NCI-H1092 treated with DMSO at 0.1 percent for 48 hours (cell line): Measurements from ENCODE around the gene ACKR3.
A peak's percentile ranks its signal among the peaks of the same experiment; 100 is the strongest.

Experiments
- DNase-seq: peaks from one replicate; lab custom pipeline; 2025; lab: John Stamatoyannopoulos, UW

The ACKR3 gene

DNA sequence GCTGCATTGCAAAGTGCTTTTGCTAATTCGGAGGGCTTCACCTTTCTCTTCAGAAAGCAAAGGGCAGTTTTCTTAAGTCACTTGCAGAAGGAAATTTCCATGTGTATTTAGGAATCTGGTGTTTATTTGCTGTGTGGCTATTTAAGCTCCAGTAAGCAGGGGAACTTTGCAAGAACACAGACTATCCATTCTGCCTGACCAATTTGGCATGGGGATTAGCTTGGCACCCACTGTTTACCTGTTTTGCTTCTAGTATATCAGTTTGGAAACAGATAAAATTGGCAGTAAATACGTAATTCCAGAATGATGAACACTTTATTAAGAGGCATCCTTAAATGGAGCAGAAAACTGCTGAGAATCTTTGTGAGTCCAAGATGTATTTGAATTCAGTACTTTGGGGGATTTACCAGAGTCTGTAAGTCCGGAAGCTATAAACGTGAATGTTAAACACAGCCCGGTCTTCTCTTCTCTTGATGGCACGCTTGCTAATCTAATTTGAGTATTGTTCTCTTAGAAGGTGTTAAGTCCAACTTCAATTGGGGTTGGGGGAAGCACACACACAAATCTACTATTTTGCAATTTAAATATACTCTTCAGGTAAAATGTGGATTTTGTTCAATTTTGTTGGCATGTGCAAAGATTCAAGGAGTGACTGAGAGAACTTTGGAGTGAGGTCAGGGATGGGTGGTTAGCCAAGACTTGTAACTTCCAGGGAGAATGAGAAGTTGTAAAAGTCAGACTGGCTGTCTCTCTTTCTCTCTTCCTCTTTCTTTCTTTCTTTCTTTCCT, 650 bp downstream of the ACKR3 start:
- no peak for DNase-seq

DNA sequence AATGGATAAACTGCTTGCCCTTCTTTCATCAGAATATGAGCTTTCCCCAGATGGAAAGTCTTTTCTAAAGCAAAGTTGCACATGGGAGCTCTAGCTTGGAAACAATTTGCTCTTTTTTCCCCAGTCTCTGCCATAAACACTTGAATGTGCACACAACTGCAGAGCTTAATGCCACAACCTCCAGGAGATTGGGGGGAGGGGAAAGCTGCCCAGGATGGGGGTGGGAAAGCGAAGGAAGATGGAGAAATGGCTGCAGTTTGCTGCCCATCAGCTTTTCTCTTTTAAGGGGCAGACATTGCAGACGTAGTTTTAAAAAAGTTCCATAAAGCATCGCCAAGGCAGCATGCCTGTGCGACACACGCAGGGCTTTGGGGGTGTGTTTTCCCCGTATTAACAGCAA, 1.5 kb downstream of the ACKR3 start:
- DNase-seq: no peak

DNA sequence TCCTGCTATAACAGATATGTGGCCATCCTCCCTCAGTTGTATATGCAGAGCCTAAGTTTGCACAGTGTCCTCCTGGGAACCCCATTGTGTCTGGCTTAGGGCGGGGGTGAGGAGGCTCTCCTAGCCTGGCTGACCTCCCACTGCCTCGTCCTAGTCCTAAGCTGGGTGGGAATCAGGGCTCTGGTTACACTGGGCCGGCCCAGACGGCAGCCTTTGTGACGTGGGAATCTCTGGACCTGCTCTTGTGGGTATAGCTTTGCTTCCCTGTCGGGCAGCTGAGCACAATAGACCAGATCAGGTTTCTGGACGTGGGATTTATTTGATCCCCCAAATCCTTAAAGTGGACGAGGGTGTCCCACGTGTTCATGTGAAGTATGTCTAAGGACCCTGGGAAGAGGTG, 2.9 kb downstream of the ACKR3 start:
- no peak for DNase-seq

DNA sequence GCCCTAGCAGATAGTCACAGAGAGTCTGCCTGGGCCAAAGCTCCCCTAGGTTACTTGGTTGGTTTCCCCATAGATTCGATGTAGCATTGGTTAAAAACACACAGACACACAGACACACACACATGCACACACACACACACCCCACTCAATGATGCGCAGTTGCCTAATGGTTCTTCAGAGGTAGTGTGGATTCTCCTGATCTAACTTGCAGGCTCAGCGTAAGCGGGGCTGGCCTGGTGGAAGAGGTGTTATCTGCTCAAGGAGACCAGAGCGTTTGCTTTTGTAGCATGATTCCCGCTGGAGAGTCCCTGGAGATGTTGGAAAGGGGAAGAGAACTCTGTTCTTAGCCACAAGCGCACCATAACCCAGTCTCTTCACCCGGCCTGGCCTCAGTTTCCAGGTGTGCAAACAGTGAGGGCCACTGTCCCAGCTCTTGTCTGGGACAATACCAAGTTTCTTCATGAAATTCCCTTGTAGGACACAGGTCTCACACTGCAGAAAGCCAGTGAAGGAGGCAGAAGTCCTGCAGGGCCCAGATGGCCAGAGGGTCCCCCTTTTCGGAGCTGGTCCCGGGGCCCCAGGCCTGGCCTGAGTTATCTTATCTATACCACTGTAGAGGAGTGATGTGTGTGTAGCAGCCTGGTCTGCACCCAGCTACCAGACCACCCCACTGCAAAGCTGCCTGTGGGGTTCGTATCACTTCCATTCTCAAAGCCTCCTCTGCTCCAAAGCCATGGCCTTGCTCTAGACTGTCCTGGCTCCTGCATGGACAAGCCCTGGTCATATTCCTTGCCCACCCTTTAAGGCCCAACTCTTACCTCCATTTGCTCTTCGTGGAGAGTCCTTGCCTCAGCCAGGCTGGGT, 3.7 kb downstream of the ACKR3 start:
- no peak for DNase-seq

DNA sequence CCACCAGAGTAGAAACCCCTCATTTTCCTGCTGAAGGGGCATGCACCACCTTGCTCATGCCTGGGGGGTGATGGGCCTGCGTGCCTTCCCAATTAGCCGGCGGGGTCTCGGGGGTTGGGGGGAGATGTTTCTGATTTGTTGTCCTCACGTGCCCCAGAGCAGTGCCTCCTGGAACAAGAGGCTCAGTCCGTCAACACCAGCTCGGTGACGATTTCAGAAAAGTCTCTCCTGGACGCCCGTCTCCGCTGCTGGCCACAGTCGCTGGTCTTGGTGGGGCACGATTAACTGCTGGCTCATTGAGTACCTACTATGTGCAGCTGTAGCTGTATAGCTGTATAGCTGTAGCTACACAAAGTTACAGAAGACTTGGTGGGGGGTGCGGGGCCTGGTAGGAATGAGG, 4.4 kb downstream of the ACKR3 start:
- DNase-seq: no peak

DNA sequence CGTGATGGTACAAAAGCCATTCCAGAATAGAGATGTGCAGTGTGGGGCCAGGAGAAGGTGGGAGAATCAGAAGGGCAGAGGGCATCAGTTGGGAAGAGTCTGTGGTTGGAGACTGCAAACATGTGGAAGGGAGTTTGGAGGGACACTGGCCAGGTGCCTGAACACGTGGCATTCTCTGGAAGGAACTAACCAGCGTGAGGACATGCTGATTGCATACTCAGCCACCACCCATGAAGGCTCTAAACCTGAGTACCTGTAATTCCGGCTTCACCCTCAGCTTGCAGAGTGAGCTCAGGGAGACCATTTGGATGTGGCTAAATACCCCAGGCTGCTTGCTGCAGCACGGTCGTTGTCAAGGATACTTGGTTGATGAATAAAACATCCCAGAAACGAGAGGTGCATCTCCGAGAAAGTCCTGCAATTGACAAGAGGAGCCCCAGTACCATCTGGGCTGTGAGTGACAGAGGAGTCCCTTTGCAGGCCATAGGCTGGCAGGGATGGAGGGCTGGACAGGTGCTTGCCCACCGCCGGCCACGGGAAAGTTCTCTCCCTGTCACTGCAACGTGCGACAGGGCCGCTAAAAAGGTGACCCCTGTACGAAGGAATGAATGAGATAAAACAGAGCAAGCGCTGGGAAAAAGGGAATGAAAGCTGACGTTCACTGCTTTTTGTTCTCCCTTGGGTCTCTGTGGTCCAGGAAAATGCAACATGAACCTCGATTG, 5.0 kb downstream of the ACKR3 start:
- no peak for DNase-seq

DNA sequence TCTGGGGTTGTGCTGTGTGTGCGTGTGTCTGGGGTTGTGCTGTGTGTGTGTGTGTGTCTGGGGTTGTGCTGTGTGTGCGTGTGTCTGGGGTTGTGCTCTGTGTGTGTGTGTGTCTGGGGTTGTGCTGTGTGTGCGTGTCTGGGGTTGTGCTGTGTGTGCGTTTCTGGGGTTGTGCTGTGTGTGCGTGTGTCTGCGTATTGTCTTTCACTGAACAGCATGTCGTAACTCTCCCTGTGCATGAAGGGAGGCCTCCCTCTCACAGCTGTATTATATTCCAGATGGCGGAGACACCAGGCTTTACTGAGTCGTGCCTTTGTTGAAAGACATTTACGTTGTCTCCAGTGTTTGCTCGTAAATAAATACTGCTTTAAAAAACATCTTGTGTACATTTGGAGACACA, 5.9 kb downstream of the ACKR3 start:
- no peak for DNase-seq

DNA sequence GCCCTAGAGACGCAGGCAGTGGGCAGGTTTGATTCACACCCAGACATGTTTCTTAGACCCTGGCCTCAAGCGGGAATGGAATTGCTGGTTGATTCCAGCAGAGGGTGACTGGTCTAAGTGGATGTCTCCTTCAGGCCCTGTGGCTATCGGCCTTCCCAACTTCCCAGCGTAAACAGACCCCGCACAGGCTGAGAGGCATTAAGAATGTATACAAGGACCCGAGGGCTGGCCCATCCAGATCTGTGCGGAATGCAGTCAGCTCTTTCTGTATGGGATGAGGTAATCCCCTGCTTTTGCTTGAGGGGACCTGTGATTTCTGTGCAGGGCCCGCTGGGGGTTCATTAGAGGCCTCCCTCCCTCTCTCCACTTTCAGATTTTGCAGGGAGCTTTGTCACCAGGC, 6.5 kb downstream of the ACKR3 start:
- no peak for DNase-seq

DNA sequence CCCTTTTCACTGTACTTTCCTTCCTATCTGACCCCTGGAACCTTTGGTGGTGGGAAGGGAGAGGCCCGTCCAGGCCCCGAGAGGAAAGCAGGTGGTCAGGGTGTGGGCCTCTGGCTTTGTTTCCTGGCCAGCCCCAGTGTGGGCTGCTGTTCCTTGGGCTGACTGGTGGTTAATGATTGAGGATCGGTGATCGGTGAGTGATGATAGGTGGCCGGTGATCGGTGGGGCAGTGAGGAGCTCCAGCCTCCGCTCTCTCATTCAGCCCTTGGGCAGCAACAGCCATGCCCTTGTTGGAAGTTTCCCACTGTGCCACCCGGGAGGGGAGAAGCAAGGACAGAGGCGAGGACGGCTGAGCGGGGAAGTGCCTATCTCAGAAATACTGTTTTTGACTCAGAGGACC, 7.3 kb downstream of the ACKR3 start:
- DNase-seq: no peak

DNA sequence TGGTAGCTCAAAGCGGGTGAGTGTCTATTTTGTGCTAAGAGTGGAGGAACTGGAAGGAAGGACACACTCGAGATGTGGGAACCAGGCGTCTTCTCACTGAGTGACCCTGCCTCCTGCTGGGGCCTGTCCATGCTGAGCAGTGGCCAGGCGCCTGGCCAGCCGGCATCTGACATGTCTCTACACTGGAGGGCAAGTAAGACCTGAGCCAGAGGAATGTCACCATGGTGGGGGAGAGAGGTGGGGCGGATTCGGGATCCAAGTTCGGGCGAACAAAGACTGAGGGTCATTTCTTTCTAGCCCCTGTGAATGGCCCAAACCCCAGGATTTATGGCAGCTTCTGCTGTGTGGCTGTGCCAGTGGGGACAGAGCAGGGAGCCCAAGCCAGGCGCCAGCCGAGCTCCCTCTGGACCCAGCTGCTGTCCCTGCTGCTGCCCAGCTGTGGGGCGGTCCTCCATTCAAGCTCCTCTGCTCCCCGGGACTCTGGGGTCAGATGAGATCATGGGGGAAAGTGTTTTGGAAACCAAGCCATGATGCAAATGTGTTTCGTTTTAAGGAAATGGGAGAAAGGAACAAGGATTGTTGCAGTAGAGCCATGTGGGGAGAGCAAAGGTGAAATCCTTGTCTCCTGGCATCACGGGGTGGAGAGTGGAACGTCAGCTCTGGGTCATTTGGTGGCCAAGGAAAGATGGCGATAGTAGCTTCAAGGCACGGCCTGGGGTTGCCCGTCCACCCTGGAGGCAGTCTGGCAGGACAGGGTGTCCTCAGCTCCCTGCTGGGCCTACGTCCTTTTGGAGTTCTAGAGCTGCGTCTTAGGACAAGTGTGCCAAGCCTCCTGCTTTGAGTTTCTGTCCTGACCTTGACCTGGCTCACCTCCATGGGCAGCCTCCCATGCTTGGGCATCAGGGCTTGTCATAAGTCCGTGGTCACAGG, 8.1 kb downstream of the ACKR3 start:
- no peak for DNase-seq

DNA sequence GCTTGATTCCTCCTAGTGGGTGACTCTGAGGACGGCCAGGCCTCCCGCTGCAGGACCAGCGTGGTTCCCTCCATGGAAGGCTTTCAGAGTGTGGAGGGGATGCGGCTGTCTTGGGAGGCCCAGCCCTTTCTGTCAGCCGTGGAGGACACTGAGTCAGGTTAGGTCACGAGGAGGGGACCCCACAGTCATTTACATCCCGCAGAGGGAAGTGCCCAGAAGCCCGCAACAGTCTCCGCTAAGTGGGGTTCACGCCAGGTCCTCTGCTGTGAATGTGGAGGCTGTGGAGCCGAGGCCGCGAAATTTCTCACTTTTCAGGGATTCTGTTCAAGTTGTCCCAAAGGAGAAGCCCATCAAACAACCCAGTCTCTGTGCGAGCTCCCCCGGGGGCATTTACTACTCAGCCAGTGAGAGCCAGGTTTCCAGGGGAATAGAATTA, 8.8 kb downstream of the ACKR3 start:
- DNase-seq: no peak

DNA sequence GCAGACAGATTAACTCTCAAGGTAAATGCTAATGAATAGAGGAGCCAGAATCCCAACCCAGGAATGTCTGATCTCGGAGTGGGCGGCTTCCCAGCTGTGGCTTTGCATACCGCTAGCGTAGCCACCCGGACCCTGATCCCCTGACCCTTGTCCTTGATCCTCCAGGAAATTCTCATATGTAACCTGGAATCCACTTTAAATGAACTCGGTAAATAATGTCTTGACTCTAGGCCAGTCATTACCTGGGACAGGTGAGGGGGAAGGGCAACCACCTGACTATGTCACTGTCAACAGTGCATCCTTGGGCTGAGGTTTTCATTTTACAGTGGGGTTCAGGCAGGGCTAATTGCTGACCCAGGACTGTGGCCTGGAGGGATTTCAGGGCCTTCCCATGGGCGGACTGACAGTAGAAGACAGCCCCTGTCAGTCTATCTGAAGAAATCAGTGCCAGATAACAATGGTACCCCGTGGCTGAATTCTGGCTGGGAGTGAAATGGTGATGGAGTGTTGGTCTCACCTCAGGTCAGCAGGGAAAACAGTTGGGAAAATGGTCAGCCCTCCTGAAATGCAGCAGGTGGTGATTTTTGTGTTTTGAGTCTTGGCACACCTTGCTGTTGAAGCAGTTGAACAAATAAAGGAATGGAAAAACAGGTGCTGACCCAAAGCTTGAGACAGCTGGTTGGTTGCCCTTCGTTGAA, 9.6 kb downstream of the ACKR3 start:
- peak; percentile 29 for DNase-seq

DNA sequence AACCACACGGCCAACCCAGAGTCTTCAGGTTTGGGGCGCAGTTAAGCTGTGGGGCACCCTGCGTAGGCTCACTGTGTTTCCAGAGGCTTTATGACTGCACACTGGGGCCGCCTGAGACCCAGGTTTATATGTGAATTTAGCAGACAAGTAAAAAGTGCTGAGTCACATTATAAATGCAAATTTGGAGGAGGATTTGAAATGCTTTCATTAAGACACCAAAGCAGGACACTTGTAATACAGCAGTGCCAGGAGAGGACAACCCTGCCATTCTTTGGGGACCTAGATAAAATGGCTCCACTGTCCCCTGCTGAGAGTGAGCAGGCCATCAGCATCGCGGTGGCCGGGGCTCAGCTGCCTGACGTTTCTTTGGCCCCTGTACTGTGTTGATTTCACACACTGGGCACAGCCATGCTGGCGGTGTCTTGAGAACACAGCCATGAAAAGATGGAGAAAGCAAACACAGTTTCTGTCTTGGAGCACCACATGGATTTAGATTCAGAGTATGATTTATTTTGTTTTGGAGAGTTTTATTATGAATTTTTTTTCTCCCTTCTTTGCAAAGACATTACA, 10.2 kb downstream of the ACKR3 start:
- DNase-seq: no peak

DNA sequence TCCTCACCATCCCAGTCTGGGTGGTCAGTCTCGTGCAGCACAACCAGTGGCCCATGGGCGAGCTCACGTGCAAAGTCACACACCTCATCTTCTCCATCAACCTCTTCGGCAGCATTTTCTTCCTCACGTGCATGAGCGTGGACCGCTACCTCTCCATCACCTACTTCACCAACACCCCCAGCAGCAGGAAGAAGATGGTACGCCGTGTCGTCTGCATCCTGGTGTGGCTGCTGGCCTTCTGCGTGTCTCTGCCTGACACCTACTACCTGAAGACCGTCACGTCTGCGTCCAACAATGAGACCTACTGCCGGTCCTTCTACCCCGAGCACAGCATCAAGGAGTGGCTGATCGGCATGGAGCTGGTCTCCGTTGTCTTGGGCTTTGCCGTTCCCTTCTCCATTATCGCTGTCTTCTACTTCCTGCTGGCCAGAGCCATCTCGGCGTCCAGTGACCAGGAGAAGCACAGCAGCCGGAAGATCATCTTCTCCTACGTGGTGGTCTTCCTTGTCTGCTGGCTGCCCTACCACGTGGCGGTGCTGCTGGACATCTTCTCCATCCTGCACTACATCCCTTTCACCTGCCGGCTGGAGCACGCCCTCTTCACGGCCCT, 11.2 kb downstream of the ACKR3 start:
- DNase-seq: no peak

DNA sequence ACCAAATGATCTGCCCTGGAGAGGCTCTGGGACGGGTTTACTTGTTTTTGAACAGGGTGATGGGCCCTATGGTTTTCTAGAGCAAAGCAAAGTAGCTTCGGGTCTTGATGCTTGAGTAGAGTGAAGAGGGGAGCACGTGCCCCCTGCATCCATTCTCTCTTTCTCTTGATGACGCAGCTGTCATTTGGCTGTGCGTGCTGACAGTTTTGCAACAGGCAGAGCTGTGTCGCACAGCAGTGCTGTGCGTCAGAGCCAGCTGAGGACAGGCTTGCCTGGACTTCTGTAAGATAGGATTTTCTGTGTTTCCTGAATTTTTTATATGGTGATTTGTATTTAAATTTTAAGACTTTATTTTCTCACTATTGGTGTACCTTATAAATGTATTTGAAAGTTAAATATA, 11.9 kb downstream of the ACKR3 start:
- no peak for DNase-seq

DNA sequence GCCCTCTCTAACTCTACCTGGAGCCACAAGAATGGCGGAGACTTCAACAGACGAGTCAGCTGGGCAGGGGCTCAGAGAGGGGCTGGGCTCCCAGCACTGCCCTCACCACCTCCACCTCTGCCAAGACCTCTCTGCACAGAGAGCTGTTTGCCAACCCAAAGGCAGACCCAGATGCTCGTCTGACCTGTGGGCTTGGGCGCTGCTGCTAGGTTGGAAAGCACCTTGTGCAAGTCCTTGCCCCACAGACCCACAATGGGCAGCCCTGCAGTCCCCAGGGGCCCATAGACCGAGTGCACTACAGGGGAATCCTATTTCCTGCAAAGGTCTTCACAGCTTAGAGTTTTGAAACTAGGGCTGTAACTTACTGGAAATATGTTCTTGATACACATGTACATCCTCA, 13.3 kb downstream of the ACKR3 start:
- no peak for DNase-seq

DNA sequence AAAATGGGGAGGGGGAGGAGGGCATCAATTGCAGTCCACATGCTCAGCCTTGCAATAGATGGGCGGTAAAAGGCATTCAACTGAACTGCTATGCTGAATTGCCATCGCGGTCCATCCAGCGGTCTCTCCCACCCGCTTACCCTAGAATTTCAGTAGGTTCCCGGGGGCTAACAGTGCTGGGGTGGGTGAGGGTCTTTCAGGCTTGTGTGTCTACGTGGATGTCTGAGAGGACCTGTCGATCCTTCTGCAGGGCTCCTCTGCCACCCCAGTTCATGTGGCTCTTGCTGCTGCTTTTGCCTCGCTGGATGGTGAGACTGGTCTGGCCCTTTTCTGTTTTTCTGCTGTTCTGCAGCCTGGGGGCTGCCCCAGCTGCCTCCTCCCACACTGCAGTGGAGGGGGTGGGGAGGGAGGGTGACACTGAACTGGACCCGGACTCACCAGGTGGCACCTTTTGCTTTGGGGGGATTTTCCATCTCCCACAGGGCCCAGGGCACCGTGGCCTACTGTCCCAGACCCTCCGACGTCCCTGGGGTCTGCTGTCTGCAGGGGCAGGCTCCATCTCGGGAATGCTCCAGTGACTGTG, 14.1 kb downstream of the ACKR3 start:
- no peak for DNase-seq

DNA sequence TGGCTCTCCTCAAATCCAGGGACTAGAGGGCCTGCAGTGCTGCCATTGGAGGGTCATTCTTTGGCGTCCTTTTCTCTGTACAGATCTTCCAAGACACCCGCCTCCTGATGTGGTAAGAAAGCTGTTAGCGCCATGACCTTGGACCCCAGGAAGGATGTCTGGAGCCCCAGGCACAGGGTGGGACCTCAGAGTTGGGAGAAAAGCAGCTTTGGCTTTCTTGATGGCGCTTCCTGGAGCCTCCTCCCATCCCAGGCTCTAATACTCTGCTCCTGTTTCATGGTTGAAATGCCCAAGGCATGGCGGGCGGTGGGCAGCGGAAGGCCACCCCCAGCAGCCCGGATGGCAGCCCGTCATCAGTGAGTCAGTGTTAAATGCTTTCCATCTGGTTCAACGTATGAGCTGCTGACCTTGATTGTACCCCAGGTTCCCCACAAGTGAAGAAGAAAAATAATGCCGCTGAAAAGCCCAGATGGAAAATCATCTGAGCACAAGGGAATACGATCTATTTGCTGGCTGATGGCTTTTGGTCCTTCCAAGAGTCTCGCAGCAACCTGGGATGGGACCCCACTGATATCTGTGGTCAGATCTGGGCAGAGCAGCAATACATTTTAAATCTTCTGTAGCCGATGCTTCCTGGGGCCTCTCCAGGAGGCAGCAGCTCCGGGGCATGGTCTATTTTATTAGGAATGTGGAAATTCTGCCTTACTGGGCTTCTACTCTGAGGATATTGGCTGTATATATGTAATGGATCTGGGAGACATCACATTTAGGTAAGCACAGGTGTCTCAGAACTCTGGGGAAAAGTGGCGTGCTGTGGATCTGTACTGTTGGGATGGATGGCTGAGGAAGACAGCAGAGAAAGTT, 15.1 kb downstream of the ACKR3 start:
- DNase-seq: no peak

DNA sequence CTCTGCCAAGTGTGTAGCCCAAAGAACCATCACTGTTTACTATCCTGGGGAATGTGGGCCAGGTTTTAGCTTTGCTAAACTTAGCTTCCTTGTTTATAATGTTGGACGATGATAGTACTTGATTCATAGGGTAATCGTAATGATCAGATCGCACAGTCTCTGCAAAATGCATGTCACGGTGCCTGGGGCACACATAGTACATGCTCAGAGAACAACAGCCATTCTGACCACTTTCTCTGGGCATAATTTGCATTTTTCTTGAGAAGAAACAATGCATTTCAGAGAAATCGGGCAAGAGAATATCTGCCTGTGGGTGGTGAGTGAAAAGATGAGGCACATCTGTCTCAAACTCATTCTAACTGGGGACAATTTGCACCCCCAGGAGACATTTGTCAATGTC, 16.3 kb downstream of the ACKR3 start:
- no peak for DNase-seq
